GM21825 (cell line): ENCODE measurements around the gene ADD3.

Source experiments
- ATAC-seq: cut with Tn5 transposase; IDR thresholded peaks from one replicate; pipeline ENCODE4 v1.9.1; 2021; ENCODE audit warnings: mild to moderate bottlenecking, moderate library complexity; ENCODE audit not compliant: unreplicated experiment

ADD3 gene

GRCh38 chr10:110171032-110171431 lies 163.2 kb downstream of the ADD3 start:
- ATAC-seq: no peak

GRCh38 chr10:110172155-110172554 lies 164.4 kb downstream of the ADD3 start:
- ATAC-seq: no peak

GRCh38 chr10:110174201-110174600 lies 166.4 kb downstream of the ADD3 start:
- no peak for ATAC-seq

GRCh38 chr10:110174816-110175215 lies 167.0 kb downstream of the ADD3 start:
- ATAC-seq: no peak

- no peak for ATAC-seq
Observed at GRCh38 chr10:110175406-110175805, 167.6 kb downstream of the ADD3 start.

- ATAC-seq: no peak
Observed at GRCh38 chr10:110176141-110177030, 168.6 kb downstream of the ADD3 start.

GRCh38 chr10:110179220-110179619 lies 171.4 kb downstream of the ADD3 start:
- no peak for ATAC-seq

GRCh38 chr10:110181451-110181850 lies 173.7 kb downstream of the ADD3 start:
- no peak for ATAC-seq

GRCh38 chr10:110181911-110182310 lies 174.1 kb downstream of the ADD3 start:
- no peak for ATAC-seq

GRCh38 chr10:110184398-110184797 lies 176.6 kb downstream of the ADD3 start:
- no peak for ATAC-seq
